Epithelial cell of umbilical artery (primary cell): ENCODE data around the gene ALG2. TPM values are rescaled to one million over a fixed set of nuclear protein-coding genes. Genes with fewer than 3 reads are reported as not detected.

Experiments
- total RNA-seq: library from RNA; depleted of rRNA; stranded (reverse); fragments of >200 nt; gene quantifications from 2 replicates; pipeline ENCODE4 v1.2.3, GENCODE V29; 2014

ALG2 gene, protein sequence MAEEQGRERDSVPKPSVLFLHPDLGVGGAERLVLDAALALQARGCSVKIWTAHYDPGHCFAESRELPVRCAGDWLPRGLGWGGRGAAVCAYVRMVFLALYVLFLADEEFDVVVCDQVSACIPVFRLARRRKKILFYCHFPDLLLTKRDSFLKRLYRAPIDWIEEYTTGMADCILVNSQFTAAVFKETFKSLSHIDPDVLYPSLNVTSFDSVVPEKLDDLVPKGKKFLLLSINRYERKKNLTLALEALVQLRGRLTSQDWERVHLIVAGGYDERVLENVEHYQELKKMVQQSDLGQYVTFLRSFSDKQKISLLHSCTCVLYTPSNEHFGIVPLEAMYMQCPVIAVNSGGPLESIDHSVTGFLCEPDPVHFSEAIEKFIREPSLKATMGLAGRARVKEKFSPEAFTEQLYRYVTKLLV
- total RNA-seq = 39.8 and 47.7 TPM in 2 replicates

DNA sequence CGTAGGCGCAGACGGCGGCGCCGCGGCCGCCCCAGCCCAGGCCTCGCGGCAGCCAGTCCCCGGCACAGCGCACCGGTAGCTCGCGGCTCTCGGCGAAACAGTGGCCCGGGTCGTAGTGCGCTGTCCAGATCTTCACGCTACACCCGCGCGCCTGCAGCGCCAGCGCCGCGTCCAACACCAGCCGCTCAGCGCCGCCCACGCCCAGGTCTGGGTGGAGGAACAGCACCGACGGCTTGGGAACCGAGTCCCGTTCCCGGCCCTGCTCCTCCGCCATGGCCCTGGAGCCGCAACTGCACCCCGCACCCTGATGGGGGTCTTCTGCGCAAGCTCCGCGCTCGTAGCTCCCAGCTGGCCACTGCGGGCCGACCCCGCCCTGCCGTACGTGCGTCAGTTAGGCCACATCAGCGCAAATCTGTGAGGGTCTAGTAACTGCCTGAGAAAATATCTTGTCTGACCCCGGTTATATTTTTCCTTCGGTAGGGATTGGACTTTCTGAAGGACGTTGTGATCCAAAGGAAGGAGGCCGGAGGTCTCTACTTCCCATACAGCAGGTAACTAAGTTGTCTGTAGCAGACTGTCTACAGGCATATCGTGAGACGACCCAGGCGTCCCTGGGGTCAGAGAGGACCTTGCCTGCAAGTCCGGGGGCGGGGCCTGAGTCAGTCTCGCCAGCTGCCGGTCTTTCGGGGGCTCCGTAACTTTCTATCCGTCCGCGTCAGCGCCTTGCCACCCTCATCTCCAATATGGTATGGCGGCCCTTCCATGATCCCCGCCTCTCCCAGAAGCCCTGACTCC is at the start of gene ALG2, which contains the start of gene SEC61B:
ALG2 (minus strand) TSS at position 322 of the 795 bp plus-strand sequence; CDS start at position 274, 48 bp downstream.
SEC61B (plus strand) TSS at position 662 of the 795 bp plus-strand sequence; CDS start at position 744, 82 bp downstream.

Other genes starting within 250 kb of the ALG2 start
- gene TGFBR1, start 116.8 kb downstream of the ALG2 start, total RNA-seq = 21.4 and 24.5 TPM in 2 replicates
- gene SEC61B, start 340 bp upstream of the ALG2 start, total RNA-seq = 94.4 and 139 TPM in 2 replicates